Sigmoid colon (tissue), 4 donors: Measurements from ENCODE around the gene ARAF.

Experiments
- EP300 ChIP-seq, 4 donors: sonication (generic); formaldehyde crosslinking; IDR thresholded peaks; one replicate each; pipeline ENCODE4 v1.6.1; 2017; ENCODE audit warnings: antibody characterized with exemption in 4 of 4
- POLR2A ChIP-seq, 2 donors: fragments of 450-650 bp; IDR thresholded peaks; one replicate each; pipeline ENCODE4 v1.6.1; 2016; ENCODE audit warnings: antibody characterized with exemption in 2 of 2, mild to moderate bottlenecking in 2 of 2, moderate library complexity in 2 of 2
- POLR2AphosphoS5 ChIP-seq, 4 donors: sonication (generic); formaldehyde crosslinking; IDR thresholded peaks; one replicate each; pipeline ENCODE4 v1.6.1; 2017; ENCODE audit warnings: antibody characterized with exemption in 4 of 4
- TF ChIP-seq, protein P1 (sequence below), 4 experiments: fragments of 450-650 bp in 3 of 4; fragments of 200-600 bp in 1 of 4; IDR thresholded peaks; one replicate each; pipeline ENCODE4 v1.5.1; 2016 to 2019; ENCODE audit warnings: antibody characterized with exemption in 4 of 4, mild to moderate bottlenecking in 3 of 4, moderate library complexity in 2 of 4

DNA sequence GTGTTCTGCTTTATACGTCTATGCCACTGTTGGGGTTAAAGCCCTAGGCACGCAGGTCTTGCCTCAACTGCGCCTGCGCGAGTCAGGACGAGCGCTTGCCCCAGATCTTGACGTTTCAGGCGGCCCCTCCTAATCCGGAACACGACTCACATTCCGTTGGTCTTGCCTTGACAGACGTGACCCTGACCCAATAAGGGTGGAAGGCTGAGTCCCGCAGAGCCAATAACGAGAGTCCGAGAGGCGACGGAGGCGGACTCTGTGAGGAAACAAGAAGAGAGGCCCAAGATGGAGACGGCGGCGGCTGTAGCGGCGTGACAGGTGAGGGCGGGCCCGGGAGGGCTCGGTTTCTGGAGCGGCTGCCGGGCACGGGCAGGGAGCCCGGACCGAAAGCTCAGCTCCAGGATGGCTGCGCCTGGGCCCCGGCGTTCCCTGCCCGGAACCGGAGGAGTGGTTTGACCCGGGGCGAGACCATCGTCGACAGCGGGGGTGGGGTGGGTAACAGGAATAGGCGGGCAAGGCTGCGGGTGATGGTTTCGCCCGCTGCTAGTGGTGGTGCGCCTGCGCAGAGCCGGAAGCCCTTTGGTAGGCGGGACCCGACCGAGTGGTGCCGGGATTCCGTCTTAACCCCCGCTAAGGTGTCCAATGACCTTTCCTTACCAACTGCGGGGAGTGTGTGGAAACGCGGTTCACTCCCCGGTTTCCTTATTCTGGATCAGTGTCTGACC, at the start of gene ARAF:
- TF ChIP-seq, protein P1, sequence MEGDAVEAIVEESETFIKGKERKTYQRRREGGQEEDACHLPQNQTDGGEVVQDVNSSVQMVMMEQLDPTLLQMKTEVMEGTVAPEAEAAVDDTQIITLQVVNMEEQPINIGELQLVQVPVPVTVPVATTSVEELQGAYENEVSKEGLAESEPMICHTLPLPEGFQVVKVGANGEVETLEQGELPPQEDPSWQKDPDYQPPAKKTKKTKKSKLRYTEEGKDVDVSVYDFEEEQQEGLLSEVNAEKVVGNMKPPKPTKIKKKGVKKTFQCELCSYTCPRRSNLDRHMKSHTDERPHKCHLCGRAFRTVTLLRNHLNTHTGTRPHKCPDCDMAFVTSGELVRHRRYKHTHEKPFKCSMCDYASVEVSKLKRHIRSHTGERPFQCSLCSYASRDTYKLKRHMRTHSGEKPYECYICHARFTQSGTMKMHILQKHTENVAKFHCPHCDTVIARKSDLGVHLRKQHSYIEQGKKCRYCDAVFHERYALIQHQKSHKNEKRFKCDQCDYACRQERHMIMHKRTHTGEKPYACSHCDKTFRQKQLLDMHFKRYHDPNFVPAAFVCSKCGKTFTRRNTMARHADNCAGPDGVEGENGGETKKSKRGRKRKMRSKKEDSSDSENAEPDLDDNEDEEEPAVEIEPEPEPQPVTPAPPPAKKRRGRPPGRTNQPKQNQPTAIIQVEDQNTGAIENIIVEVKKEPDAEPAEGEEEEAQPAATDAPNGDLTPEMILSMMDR (IDR thresholded peaks at IDR 0.05): no peak
- TF ChIP-seq EP300 (IDR thresholded peaks at IDR 0.05): no peak
- peak in 3 of 4 donors; percentile 15 to 72 (median 72) for TF ChIP-seq POLR2AphosphoS5 (IDR thresholded peaks at IDR 0.05)
- TF ChIP-seq POLR2A (IDR thresholded peaks at IDR 0.05): no peak
